DND-41 (cell line): ENCODE measurements around the gene SHROOM3.

Experiments used
- ATAC-seq: fragments of 200-7000 bp; cut with Tn5 transposase; 3 replicates; pipeline ENCODE4 v1.9.1; 2021; ENCODE audit warnings: low read depth; ENCODE audit not compliant: insufficient read depth
- DNase-seq: peaks from one replicate; pipeline ENCODE4 v3.0.0-alpha.2; 2020
- H2AFZ ChIP-seq: 2 replicates; pipeline ENCODE4 v1.6.0; 2012; ENCODE audit warnings: low read depth, low read length
- H3K27ac ChIP-seq: 2 replicates; pipeline ENCODE4 v1.5.1; 2012; ENCODE audit warnings: low read length, inconsistent platforms
- H3K27me3 ChIP-seq: fragments of 200-600 bp; sonication (generic); 2 replicates; pipeline ENCODE4 v1.6.0; 2012; ENCODE audit warnings: low read length, mild to moderate bottlenecking, inconsistent platforms; ENCODE audit not compliant: insufficient read depth, poor library complexity
- H3K36me3 ChIP-seq: 2 replicates; pipeline ENCODE4 v1.5.1; 2012; ENCODE audit warnings: low read length, inconsistent platforms; ENCODE audit not compliant: insufficient read depth
- H3K4me1 ChIP-seq: 2 replicates; pipeline ENCODE4 v1.5.1; 2012; ENCODE audit warnings: mild to moderate bottlenecking, low read length; ENCODE audit not compliant: insufficient read depth
- H3K4me2 ChIP-seq: 2 replicates; pipeline ENCODE4 v1.6.0; 2012; ENCODE audit warnings: mild to moderate bottlenecking, moderate library complexity, low read length, inconsistent platforms; ENCODE audit not compliant: insufficient read depth
- H3K4me3 ChIP-seq, 2 experiments: fragments of 200-600 bp in 1 of 2; shearing (Covaris generic) in 1 of 2; 2 replicates each; pipeline ENCODE4 v1.5.1; 2012 to 2016; ENCODE audit warnings: inconsistent platforms in 2 of 2, low read length in 2 of 2, mild to moderate bottlenecking in 2 of 2, low read depth in 1 of 2, moderate library complexity in 1 of 2
- H3K79me2 ChIP-seq: 2 replicates; pipeline ENCODE4 v1.6.0; 2012; ENCODE audit warnings: low read length, inconsistent platforms; ENCODE audit not compliant: insufficient read depth
- H3K9ac ChIP-seq: 2 replicates; pipeline ENCODE4 v1.6.0; 2012; ENCODE audit warnings: low read depth, mild to moderate bottlenecking, inconsistent platforms, low read length, moderate library complexity
- H3K9me3 ChIP-seq: 2 replicates; pipeline ENCODE4 v1.5.1; 2012; ENCODE audit warnings: low read length, moderate library complexity, mild to moderate bottlenecking, inconsistent platforms; ENCODE audit not compliant: insufficient read depth, severe bottlenecking
- H4K20me1 ChIP-seq: 2 replicates; pipeline ENCODE4 v1.6.0; 2012; ENCODE audit warnings: low read length; ENCODE audit not compliant: insufficient read depth
- EZH2 ChIP-seq: IDR thresholded peaks from 3 replicates; pipeline ENCODE4 v1.6.1; 2012; ENCODE audit warnings: borderline replicate concordance, low read depth, mild to moderate bottlenecking, moderate library complexity, low read length, inconsistent platforms; ENCODE audit not compliant: severe bottlenecking
- TF ChIP-seq, protein P1 (sequence below): IDR thresholded peaks from 2 replicates; pipeline ENCODE4 v1.5.1; 2012; ENCODE audit warnings: borderline replicate concordance, low read length, moderate library complexity, mild to moderate bottlenecking; ENCODE audit not compliant: poor library complexity, severe bottlenecking; ENCODE audit errors: extremely low read depth

Gene SHROOM3

GRCh38 chr4:76758290-76758882 lies 323.4 kb downstream of the SHROOM3 start:
- no peaks in the 10 kb centered on the region for H3K79me2 ChIP-seq
- H4K20me1 ChIP-seq, result no peaks in the 10 kb centered on the region
- no peak overlapping the region for H2AFZ ChIP-seq
- H3K4me2 ChIP-seq, result no peak overlapping the region
- TF ChIP-seq, protein P1, sequence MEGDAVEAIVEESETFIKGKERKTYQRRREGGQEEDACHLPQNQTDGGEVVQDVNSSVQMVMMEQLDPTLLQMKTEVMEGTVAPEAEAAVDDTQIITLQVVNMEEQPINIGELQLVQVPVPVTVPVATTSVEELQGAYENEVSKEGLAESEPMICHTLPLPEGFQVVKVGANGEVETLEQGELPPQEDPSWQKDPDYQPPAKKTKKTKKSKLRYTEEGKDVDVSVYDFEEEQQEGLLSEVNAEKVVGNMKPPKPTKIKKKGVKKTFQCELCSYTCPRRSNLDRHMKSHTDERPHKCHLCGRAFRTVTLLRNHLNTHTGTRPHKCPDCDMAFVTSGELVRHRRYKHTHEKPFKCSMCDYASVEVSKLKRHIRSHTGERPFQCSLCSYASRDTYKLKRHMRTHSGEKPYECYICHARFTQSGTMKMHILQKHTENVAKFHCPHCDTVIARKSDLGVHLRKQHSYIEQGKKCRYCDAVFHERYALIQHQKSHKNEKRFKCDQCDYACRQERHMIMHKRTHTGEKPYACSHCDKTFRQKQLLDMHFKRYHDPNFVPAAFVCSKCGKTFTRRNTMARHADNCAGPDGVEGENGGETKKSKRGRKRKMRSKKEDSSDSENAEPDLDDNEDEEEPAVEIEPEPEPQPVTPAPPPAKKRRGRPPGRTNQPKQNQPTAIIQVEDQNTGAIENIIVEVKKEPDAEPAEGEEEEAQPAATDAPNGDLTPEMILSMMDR, result peak; percentile 51
- no peak for TF ChIP-seq EZH2
- no peaks in the 10 kb centered on the region for H3K9me3 ChIP-seq
- no peaks in the 10 kb centered on the region for H3K36me3 ChIP-seq
- H3K4me3 ChIP-seq, result no peak overlapping the region
- H3K27me3 ChIP-seq, result no peaks in the 10 kb centered on the region
- no peak overlapping the region for H3K9ac ChIP-seq
- no peaks in the 10 kb centered on the region for H3K4me1 ChIP-seq
- ATAC-seq (no peak), DNase-seq (no peak)
- no peak overlapping the region for H3K27ac ChIP-seq

- no peaks in the 10 kb centered on the region for H3K4me1 ChIP-seq
- no peak for DNase-seq
- ATAC-seq, result no peak
- no peaks in the 10 kb centered on the region for H3K27me3 ChIP-seq
- no peaks in the 10 kb centered on the region for H3K9me3 ChIP-seq
- H4K20me1 ChIP-seq, result no peaks in the 10 kb centered on the region
- no peaks in the 10 kb centered on the region for H3K79me2 ChIP-seq
- no peak overlapping the region for H3K4me3 ChIP-seq
- H3K36me3 ChIP-seq, result no peaks in the 10 kb centered on the region
- TF ChIP-seq, protein P1, result no peak
- TF ChIP-seq EZH2, result no peak
- H2AFZ ChIP-seq, result no peak overlapping the region
- no peak overlapping the region for H3K9ac ChIP-seq
- H3K27ac ChIP-seq, result no peak overlapping the region
- H3K4me2 ChIP-seq, result no peak overlapping the region
Measured at GRCh38 chr4:76758996-76759395, 324.0 kb downstream of the SHROOM3 start.

- ATAC-seq, result no peak
- TF ChIP-seq, protein P1, result no peak
- TF ChIP-seq EZH2, result no peak
- Histone ChIP-seq H3K4me1 (no peaks in the 10 kb centered on the region), H4K20me1 (no peaks in the 10 kb centered on the region), H2AFZ (no peak overlapping the region), H3K9ac (no peak overlapping the region), H3K9me3 (no peaks in the 10 kb centered on the region), H3K27me3 (no peaks in the 10 kb centered on the region), H3K4me3 (no peak overlapping the region), H3K27ac (no peak overlapping the region), H3K4me2 (no peak overlapping the region), H3K36me3 (no peaks in the 10 kb centered on the region), H3K79me2 (no peaks in the 10 kb centered on the region)
- no peak for DNase-seq
Measured at GRCh38 chr4:76760193-76760592, 325.2 kb downstream of the SHROOM3 start.
